ENCODE measurements around the gene MINDY2.

DNA sequence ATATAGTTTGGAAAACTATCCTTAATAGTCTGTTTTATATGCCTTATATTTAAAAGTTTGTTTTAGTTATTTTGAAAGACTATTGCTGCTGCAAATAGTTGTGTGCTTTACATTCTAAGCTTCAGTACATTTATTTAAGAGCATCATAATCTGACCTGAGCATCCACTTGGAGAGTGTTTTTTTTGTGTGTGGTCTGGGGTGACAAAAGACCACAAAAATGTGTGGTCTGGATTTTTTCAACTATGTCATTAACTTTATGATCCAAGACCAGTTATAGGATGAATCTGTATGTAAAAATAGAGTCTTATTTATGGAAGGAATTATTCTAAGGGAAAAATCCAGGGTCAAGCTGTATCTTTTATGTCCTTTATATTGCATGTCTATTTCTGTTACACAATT lies 85.0 kb downstream of the MINDY2 start:
- TF ChIP-seq, protein P1, sequence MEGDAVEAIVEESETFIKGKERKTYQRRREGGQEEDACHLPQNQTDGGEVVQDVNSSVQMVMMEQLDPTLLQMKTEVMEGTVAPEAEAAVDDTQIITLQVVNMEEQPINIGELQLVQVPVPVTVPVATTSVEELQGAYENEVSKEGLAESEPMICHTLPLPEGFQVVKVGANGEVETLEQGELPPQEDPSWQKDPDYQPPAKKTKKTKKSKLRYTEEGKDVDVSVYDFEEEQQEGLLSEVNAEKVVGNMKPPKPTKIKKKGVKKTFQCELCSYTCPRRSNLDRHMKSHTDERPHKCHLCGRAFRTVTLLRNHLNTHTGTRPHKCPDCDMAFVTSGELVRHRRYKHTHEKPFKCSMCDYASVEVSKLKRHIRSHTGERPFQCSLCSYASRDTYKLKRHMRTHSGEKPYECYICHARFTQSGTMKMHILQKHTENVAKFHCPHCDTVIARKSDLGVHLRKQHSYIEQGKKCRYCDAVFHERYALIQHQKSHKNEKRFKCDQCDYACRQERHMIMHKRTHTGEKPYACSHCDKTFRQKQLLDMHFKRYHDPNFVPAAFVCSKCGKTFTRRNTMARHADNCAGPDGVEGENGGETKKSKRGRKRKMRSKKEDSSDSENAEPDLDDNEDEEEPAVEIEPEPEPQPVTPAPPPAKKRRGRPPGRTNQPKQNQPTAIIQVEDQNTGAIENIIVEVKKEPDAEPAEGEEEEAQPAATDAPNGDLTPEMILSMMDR (IDR thresholded peaks at IDR 0.05; ENCODE audit: insufficient read depth, low read length), result no peak
- no peak for TF ChIP-seq POLR2AphosphoS5 (IDR thresholded peaks at IDR 0.05; ENCODE audit: low read depth)
